ENCODE measurements around the gene PCDH15.

Gene PCDH15

GRCh38 chr10:54125098-54125747 is 675.8 kb downstream of the PCDH15 start:
- no peak for DNase-seq (ENCODE audit: low read depth in 2 of 2)

DNA sequence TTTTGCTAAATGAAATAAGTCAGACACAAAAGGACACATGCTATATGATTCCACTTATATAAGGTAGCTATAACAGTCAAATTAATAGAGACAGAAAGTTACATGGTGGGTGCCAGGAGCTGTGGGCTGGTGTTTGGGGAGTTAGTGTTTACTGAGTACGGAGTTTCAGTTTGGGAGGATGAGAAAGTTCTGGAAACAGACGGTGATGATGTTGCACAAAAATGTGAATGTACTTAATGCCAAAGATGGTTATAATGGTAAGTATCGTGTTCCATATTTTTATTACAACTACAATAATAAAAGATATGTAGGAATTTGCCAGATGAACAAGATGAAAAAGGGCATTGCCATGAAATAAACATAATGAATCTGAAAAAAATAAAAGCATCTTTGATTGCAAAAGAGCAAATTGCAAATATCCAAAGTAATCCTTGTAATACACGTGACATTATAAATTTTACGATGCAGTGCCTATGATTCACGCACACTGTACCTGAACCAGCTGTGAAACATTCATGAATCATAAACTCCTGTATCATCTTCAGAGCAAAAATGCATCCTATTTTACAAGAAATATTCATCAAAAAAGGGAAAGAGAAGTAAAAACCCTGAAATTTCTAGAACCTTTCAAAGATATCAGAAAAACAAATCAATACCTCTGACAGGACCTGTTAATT is 676.7 kb downstream of the PCDH15 start:
- DNase-seq (ENCODE audit: low read depth in 2 of 2) = no peak

DNA sequence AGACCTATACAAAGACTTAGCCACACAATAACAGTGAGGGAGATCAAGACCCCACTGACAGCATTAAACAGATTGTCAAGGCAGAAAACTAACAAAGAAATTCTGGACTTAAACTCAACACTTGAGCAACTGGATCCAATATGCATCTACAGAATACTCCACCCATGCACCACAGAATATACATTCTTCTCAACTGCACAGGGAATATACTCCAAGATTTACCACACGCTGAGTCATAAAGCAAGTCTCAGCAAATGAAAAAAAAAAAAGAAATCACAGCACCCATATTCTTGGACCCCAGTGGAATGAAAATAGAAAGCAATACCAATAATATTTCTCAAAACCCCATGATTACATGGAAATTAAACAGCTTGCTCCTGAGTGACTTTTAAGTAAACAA is 680.2 kb downstream of the PCDH15 start:
- DNase-seq (ENCODE audit: low read depth in 2 of 2) = no peak

DNA sequence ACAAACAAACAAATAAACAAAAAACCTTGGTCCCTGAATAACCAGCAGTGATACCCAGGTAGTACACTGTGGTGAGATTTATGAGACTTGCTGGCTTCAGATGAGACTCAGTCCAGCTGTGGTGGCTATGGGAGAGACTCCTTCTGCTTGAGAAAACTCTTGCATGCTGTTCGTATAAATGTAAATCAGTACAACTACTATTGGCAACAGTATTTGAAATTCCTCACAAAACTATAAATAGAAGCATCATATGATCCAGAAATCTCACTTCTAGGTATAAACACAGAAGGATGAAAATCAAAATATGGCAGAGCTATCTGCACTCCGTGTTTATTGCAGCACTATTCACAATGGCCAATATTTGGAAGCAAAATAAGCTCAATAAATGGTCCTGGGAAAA is 692.1 kb downstream of the PCDH15 start:
- no peak for DNase-seq (ENCODE audit: low read depth in 2 of 2)

- no peak for DNase-seq (ENCODE audit: low read depth in 2 of 2)
Measured at GRCh38 chr10:54096892-54097291, 704.1 kb downstream of the PCDH15 start.

GRCh38 chr10:54094321-54094720 is 706.7 kb downstream of the PCDH15 start:
- DNase-seq (ENCODE audit: low read depth in 2 of 2) = no peak

GRCh38 chr10:54091237-54091636 is 709.8 kb downstream of the PCDH15 start:
- DNase-seq (ENCODE audit: low read depth in 2 of 2) = no peak

DNA sequence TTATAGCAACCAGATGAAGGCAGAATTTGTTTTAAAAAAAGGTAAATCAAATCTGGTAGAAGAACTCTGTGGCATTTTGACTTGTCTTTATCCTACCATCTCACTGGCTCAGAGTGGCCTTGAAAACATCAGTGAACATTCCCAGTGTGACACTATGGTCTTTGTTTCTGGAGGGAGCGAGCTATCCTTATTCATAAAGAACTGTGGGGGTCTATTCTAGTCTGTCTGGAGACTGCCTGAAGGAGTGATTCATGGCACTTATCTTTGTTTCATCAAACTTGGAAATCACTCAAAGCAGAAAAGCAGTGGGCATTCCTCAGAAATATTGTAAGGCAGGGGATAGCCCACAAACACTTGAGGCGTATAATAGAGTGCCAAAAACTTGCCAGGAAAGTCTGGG is 719.1 kb downstream of the PCDH15 start:
- DNase-seq (ENCODE audit: low read depth in 2 of 2) = no peak

GRCh38 chr10:54067361-54067760 is 733.7 kb downstream of the PCDH15 start:
- DNase-seq (ENCODE audit: low read depth in 2 of 2) = no peak

GRCh38 chr10:54066646-54067045 is 734.4 kb downstream of the PCDH15 start:
- no peak for DNase-seq (ENCODE audit: low read depth in 2 of 2)

GRCh38 chr10:54065106-54065505 is 735.9 kb downstream of the PCDH15 start:
- no peak for DNase-seq (ENCODE audit: low read depth in 2 of 2)

GRCh38 chr10:54064215-54064614 is 736.8 kb downstream of the PCDH15 start:
- DNase-seq (ENCODE audit: low read depth in 2 of 2) = no peak

DNA sequence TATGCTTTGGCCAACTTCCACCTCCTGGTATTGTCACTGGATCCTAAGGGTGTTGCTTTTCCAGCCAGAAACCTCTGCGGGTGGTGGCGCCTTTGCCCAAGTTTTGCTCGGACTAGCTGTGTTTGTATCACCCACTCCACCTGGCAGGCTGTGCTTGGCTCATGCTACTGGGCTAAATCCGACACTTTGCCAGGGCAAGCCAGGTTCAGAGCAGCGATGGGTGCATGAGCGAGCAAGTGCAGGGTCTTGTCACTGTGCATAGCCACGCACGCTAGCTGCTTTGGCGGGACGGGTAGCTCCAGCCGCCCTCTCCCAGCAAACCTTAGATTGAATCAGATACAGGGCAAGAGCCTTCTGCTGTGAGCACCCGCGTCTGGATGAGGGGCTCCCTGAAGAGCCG is 737.5 kb downstream of the PCDH15 start:
- no peak for DNase-seq (ENCODE audit: low read depth in 2 of 2)

GRCh38 chr10:54060572-54060971 is 740.5 kb downstream of the PCDH15 start:
- DNase-seq (ENCODE audit: low read depth in 2 of 2) = no peak

GRCh38 chr10:54057357-54057756 is 743.7 kb downstream of the PCDH15 start:
- DNase-seq (ENCODE audit: low read depth in 2 of 2) = no peak

- no peak for DNase-seq (ENCODE audit: low read depth in 2 of 2)
Measured at GRCh38 chr10:54026340-54026739, 774.7 kb downstream of the PCDH15 start.

- DNase-seq (ENCODE audit: low read depth in 2 of 2) = no peak
Measured at GRCh38 chr10:54011117-54011516, 789.9 kb downstream of the PCDH15 start.

DNA sequence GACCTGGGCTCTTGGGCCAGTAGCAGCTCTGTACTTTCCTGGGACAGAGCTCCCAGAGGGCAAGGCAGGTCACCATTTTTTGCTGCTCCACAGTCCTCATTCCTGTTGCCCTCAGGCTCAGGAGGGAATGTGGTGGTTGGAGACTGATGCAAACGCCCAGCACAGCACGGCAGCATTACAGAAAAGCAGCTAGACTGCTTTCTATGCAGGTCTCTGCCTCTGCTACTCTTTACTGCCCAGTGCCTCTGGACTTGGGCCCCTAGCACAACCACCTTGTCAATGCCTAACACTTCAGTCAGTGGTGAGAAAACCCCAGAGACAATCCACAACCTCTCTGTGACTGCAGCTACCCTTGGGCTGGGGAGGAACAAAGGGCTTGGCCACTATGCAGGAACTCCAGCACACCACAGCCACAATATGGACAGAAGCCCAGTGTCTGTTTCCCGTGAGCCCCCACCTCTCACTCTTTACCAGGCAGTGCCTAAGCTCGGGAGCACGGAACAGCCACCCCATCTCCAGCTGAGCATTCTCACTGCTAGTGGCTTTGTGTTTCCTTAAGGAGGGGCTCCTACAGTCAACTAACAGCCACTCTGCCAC is 790.6 kb downstream of the PCDH15 start:
- DNase-seq (ENCODE audit: low read depth in 2 of 2) = no peak

DNA sequence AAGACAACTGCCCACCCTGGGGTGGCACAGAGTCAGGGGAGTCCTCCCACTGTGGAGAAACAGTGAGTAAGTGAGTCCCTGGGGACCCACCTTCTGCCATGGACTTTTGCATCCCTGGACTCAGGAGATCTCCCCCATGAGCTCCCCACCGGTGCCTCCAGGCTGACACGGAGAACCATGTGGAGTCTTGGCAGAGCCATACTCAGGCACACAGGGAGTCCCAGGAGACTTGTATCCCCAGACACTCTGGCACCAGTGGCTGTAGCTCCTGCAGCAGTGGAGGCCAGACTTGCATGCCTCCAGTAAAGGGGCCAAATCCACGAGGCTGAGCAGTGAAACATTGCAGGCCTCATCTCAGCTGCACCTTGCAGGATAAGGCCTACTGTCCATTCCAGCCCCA is 791.4 kb downstream of the PCDH15 start:
- DNase-seq (ENCODE audit: low read depth in 2 of 2) = no peak

GRCh38 chr10:54002077-54002476 is 799.0 kb downstream of the PCDH15 start:
- no peak for DNase-seq (ENCODE audit: low read depth in 2 of 2)

- DNase-seq (ENCODE audit: low read depth in 2 of 2) = no peak
Measured at GRCh38 chr10:53997953-53998352, 803.1 kb downstream of the PCDH15 start.

- no peak for DNase-seq (ENCODE audit: low read depth in 2 of 2)
Measured at GRCh38 chr10:53990799-53991238, 810.2 kb downstream of the PCDH15 start.

GRCh38 chr10:53983431-53983830 is 817.6 kb downstream of the PCDH15 start:
- DNase-seq (ENCODE audit: low read depth in 2 of 2) = no peak

Data from stimulated activated CD8-positive, alpha-beta memory T cell treated with anti-CD3 and anti-CD28 coated beads, Interleukin-15, amount 100 ng/mL, for 48 hours (primary cell).